ENCODE data around the gene MND1. TPM values are rescaled to one million over a fixed set of nuclear protein-coding genes. Genes with fewer than 3 reads are reported as not detected.

Gene MND1
- total and polyA plus RNA-seq, 11 donors: 0.27 to 1.3 (median 0.40) TPM; not detected in 6

DNA sequence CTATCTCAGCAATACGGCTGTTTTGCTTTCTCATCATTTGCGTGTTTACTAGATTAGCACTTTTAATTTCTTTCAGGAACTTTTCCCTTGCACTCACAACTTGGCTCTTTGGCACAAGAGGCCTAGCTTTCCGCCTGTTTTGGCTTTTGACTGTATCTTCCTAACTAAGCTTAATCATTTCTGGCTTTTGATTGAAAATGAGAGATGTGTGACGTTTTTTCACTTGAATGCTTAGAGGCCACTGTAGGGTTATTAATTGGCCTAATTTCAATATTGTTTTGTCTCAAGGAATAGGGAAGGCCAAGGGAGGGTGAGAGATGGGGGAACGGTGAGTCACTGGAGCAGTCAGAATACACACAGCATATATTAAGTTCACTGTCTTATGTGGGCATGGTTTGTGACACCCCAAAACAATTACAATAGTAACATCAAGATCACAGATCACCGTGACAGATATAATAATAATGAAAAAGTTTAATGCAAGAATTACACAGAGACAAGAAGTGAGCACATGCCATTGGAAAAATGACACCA, 27.3 kb downstream of the MND1 start:
- WGBS, 4 donors: 83 to 92% (median 89%) methylated on average over 6 of the region's 6 CpGs
- no peak for TF ChIP-seq POLR2A (IDR thresholded peaks at IDR 0.05)
- TF ChIP-seq, protein P1, sequence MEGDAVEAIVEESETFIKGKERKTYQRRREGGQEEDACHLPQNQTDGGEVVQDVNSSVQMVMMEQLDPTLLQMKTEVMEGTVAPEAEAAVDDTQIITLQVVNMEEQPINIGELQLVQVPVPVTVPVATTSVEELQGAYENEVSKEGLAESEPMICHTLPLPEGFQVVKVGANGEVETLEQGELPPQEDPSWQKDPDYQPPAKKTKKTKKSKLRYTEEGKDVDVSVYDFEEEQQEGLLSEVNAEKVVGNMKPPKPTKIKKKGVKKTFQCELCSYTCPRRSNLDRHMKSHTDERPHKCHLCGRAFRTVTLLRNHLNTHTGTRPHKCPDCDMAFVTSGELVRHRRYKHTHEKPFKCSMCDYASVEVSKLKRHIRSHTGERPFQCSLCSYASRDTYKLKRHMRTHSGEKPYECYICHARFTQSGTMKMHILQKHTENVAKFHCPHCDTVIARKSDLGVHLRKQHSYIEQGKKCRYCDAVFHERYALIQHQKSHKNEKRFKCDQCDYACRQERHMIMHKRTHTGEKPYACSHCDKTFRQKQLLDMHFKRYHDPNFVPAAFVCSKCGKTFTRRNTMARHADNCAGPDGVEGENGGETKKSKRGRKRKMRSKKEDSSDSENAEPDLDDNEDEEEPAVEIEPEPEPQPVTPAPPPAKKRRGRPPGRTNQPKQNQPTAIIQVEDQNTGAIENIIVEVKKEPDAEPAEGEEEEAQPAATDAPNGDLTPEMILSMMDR (IDR thresholded peaks at IDR 0.05): no peak
- H3K4me3 ChIP-seq: no peak overlapping the region
- DNase-seq: no peak
- intact Hi-C loops (cut with DNase I): no loop called here
- no peak for ATAC-seq
- H3K9me3 ChIP-seq: peaks cover 0 to 18% (median 0%) of the 10 kb centered on the region in 12 donors
- no peaks in the 10 kb centered on the region for H3K4me1 ChIP-seq
- no peaks in the 10 kb centered on the region for H3K27me3 ChIP-seq
- no peak overlapping the region for H3K27ac ChIP-seq
- H3K36me3 ChIP-seq: no peaks in the 10 kb centered on the region

DNA sequence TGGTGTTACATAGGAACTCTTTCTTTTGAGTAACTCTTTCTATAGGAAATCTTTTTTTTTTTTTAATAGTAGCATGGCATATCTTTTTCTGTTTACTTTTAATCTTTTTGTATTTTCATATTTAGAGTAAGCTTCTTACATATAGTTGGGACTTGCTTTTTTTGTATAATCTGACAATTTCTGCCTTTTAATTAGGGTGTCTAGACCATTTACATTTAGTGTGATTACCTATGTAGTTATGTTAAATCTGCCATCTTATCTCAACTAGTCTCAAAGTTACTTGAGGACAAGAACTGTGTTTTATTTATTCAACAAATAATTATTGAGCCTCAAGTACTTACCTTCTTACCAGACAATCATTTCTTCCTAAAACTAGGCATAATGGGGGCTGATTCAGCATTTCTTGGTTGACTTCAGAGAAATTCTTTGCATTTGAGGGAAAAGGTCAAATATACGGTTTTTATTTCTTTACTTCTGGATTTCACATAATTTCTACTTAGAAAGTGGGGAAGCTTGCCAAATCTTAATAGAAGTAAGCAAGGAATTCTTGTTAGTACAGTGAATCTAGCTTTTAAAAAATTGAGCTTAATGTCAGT, 28.6 kb downstream of the MND1 start:
- TF ChIP-seq, protein P1 (IDR thresholded peaks at IDR 0.05): no peak
- no peak for TF ChIP-seq POLR2A (IDR thresholded peaks at IDR 0.05)
- Histone ChIP-seq H3K9me3 (peaks cover 0 to 18% (median 0%) of the 10 kb centered on the region in 12 donors), H3K27me3 (no peaks in the 10 kb centered on the region), H3K36me3 (no peaks in the 10 kb centered on the region), H3K27ac (no peak overlapping the region), H3K4me1 (no peaks in the 10 kb centered on the region), H3K4me3 (no peak overlapping the region)
- intact Hi-C loops (cut with DNase I): no loop called here
- 76 to 83% (median 78%) methylated on average over 1 of the region's 1 CpG for WGBS, 4 donors
- ATAC-seq: no peak
- DNase-seq: no peak

DNA sequence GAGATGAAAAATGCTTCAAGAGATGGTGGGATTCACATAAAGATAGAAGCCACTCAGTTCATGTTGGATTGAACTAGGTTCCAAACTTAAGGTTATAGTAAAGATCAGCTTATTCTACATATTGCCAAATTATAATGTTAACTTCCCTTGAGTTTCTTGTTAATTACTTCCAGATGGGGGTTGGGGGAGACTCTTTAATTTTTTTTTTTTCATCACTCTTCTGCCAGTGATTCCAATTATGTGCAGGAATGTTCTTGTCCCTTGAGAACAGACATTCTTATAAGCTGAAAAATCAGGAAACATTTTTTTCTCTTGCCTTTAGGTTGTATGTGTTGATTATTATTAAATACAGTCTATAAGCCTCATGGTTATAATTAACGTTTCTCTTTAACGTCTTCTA, 30.0 kb downstream of the MND1 start:
- TF ChIP-seq, protein P1 (IDR thresholded peaks at IDR 0.05): no peak
- no peak for TF ChIP-seq POLR2A (IDR thresholded peaks at IDR 0.05)
- DNase-seq (no peak), ATAC-seq (no peak)
- Histone ChIP-seq H3K36me3 (no peaks in the 10 kb centered on the region), H3K27me3 (no peaks in the 10 kb centered on the region), H3K4me3 (no peak overlapping the region), H3K9me3 (peaks cover 0 to 18% (median 0%) of the 10 kb centered on the region in 12 donors), H3K27ac (no peak overlapping the region), H3K4me1 (no peaks in the 10 kb centered on the region)
- intact Hi-C loops (cut with DNase I): no loop called here
- WGBS, 4 donors: 37 to 49% (median 45%) methylated on average over 2 of the region's 2 CpGs

DNA sequence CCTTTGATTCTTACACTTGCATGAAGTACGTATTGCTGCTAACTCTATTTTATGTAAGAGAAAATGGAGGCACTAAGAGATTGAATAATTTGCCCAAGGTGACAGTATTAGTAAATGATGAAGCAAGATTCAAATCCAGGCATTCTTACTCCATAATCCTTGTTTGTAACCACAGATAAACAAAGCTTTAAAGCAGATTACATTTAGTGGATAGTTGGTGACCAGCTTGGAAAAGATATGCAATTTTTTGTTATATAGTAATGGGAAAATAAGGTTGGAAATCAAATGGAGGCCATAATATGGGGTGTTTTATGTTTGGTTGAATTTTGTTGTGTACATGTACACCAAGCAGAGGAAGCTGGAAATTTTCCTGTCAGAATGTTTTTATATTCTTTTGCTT, 30.8 kb downstream of the MND1 start:
- intact Hi-C loops (cut with DNase I): no loop called here
- 89 to 95% (median 90%) methylated on average over 1 of the region's 1 CpG for WGBS, 4 donors
- ATAC-seq: no peak
- Histone ChIP-seq H3K27me3 (no peaks in the 10 kb centered on the region), H3K4me1 (no peaks in the 10 kb centered on the region), H3K36me3 (no peaks in the 10 kb centered on the region), H3K27ac (no peak overlapping the region), H3K9me3 (peaks cover 0 to 18% (median 0%) of the 10 kb centered on the region in 12 donors), H3K4me3 (no peak overlapping the region)
- no peak for TF ChIP-seq POLR2A (IDR thresholded peaks at IDR 0.05)
- TF ChIP-seq, protein P1 (IDR thresholded peaks at IDR 0.05): no peak
- DNase-seq: no peak

Data from heart left ventricle (tissue), 16 donors.